BE2C (cell line): ENCODE results near the gene HEMGN. TPM values are rescaled to one million over a fixed set of nuclear protein-coding genes. Genes with fewer than 3 reads are reported as not detected.

ENCODE experiments used
- DNase-seq: peaks from one replicate; pipeline ENCODE4 v3.0.0-alpha.2; 2020
- H3K27me3 ChIP-seq: fragments of 250-450 bp; sonication (Bioruptor Pico); 2 replicates; pipeline ENCODE4 v1.5.1; 2020; ENCODE audit warnings: mild to moderate bottlenecking
- H3K36me3 ChIP-seq: fragments of 250-450 bp; sonication (Bioruptor Pico); 2 replicates; pipeline ENCODE4 v1.5.1; 2020; ENCODE audit warnings: mild to moderate bottlenecking
- H3K4me1 ChIP-seq: fragments of 250-450 bp; sonication (Bioruptor Pico); 2 replicates; pipeline ENCODE4 v1.5.1; 2020
- H3K4me3 ChIP-seq: 2 replicates; pipeline ENCODE4 v1.5.1; 2011; ENCODE audit warnings: low read depth, low read length
- H3K9me3 ChIP-seq: fragments of 250-450 bp; sonication (Bioruptor Pico); 2 replicates; pipeline ENCODE4 v1.5.1; 2020
- CTCF ChIP-seq: IDR thresholded peaks from 2 replicates; pipeline ENCODE4 v1.5.1; 2012; ENCODE audit warnings: mild to moderate bottlenecking, low read depth, low read length
- polyA plus RNA-seq: library from polyadenylated mRNA; unstranded; fragments of >200 nt; gene quantifications from one replicate; pipeline ENCODE4 v1.2.1, GENCODE V29; 2012; ENCODE audit warnings: low read depth, missing spikeins; ENCODE audit not compliant: insufficient read length, insufficient read depth

HEMGN gene
- polyA plus RNA-seq: not detected

- no peak for DNase-seq
- peaks cover 73% of the 10 kb centered on the region for H3K27me3 ChIP-seq
- no peaks in the 10 kb centered on the region for H3K36me3 ChIP-seq
- H3K4me1 ChIP-seq: no peaks in the 10 kb centered on the region
- no peak within 1 kb of the TSS for H3K4me3 ChIP-seq
- no peak for TF ChIP-seq CTCF
- no peaks in the 10 kb centered on the region for H3K9me3 ChIP-seq
Observed at GRCh38 chr9:97938081-97938644, at the start of gene HEMGN. TSS of gene HEMGN (minus strand) at chr9:97938172. CDS start at chr9:97938136, 36 bp downstream.

- Histone ChIP-seq H3K36me3 (peaks cover 34% of the 10 kb centered on the region), H3K9me3 (no peaks in the 10 kb centered on the region), H3K4me1 (peaks cover 3% of the 10 kb centered on the region), H3K27me3 (no peaks in the 10 kb centered on the region), H3K4me3 (no peak overlapping the region)
- TF ChIP-seq CTCF: no peak
- no peak for DNase-seq
Observed at GRCh38 chr9:97987487-97987886, 49.5 kb upstream of the HEMGN start.

GRCh38 chr9:97985058-97985861 lies 47.3 kb upstream of the HEMGN start:
- peaks cover 15% of the 10 kb centered on the region for H3K4me1 ChIP-seq
- no peaks in the 10 kb centered on the region for H3K9me3 ChIP-seq
- DNase-seq: no peak
- peaks cover 28% of the 10 kb centered on the region for H3K36me3 ChIP-seq
- TF ChIP-seq CTCF: no peak
- H3K4me3 ChIP-seq: peak overlapping the region; percentile 74
- no peaks in the 10 kb centered on the region for H3K27me3 ChIP-seq

GRCh38 chr9:97984188-97985057 lies 46.5 kb upstream of the HEMGN start:
- DNase-seq: peak; percentile 87
- Histone ChIP-seq H3K36me3 (peaks cover 27% of the 10 kb centered on the region), H3K9me3 (no peaks in the 10 kb centered on the region), H3K4me1 (peaks cover 12% of the 10 kb centered on the region; the same call in 1 of the 2 replicates), H3K4me3 (peak overlapping the region; percentile 74), H3K27me3 (no peaks in the 10 kb centered on the region)
- no peak for TF ChIP-seq CTCF

GRCh38 chr9:97983589-97984187 lies 45.7 kb upstream of the HEMGN start:
- peak; percentile 55 for DNase-seq
- Histone ChIP-seq H3K27me3 (no peaks in the 10 kb centered on the region), H3K36me3 (peaks cover 27% of the 10 kb centered on the region), H3K4me3 (peak overlapping the region; percentile 74), H3K4me1 (peaks cover 12% of the 10 kb centered on the region; the same call in 1 of the 2 replicates), H3K9me3 (no peaks in the 10 kb centered on the region)
- TF ChIP-seq CTCF: no peak
